Neural cell (in vitro differentiated cells): ENCODE data around the gene PPFIBP1.

Source experiments
- CTCF ChIP-seq: fragments of 450-650 bp; IDR thresholded peaks from 2 replicates; pipeline ENCODE4 v1.5.1; 2014; ENCODE audit warnings: antibody characterized with exemption, mild to moderate bottlenecking, moderate library complexity; ENCODE audit not compliant: poor library complexity, severe bottlenecking
- EP300 ChIP-seq: fragments of 450-650 bp; conservative IDR thresholded peaks from 2 replicates; pipeline ENCODE4 v1.6.1; 2014; ENCODE audit warnings: antibody characterized with exemption, mild to moderate bottlenecking, moderate library complexity; ENCODE audit not compliant: poor library complexity, severe bottlenecking
- EZH2 ChIP-seq: fragments of 200-600, 300-800 bp; shearing (Covaris generic), sonication (generic); IDR thresholded peaks from 2 replicates; pipeline ENCODE4 v1.6.1; 2014; ENCODE audit warnings: antibody characterized with exemption, low read length, borderline replicate concordance, mild to moderate bottlenecking; ENCODE audit not compliant: insufficient read depth, poor library complexity, severe bottlenecking
- POLR2AphosphoS5 ChIP-seq: IDR thresholded peaks from 2 replicates; pipeline ENCODE4 v1.6.1; 2012
- RAD21 ChIP-seq: fragments of 450-650 bp; conservative IDR thresholded peaks from 2 replicates; pipeline ENCODE4 v1.6.1; 2014; ENCODE audit warnings: antibody characterized with exemption, mild to moderate bottlenecking, moderate library complexity
- REST ChIP-seq: IDR thresholded peaks from 2 replicates; pipeline ENCODE4 v1.6.1; 2012; ENCODE audit warnings: borderline replicate concordance
- SMC3 ChIP-seq: fragments of 450-650 bp; conservative IDR thresholded peaks from 2 replicates; pipeline ENCODE4 v1.6.1; 2014; ENCODE audit warnings: antibody characterized with exemption, mild to moderate bottlenecking, moderate library complexity; ENCODE audit not compliant: poor library complexity
- TAF1 ChIP-seq: IDR thresholded peaks from 2 replicates; pipeline ENCODE4 v1.6.1; 2012; ENCODE audit warnings: low read depth

GRCh38 chr12:27635349-27635972 lies 111.5 kb downstream of the PPFIBP1 start:
- TF ChIP-seq EP300 (no peak), CTCF (peak; percentile 83), POLR2AphosphoS5 (no peak), SMC3 (peak; percentile 78), RAD21 (peak; percentile 83), EZH2 (no peak), TAF1 (no peak), REST (no peak)
